ENCODE data around the gene SULT1A2. TPM values are rescaled to one million over a fixed set of nuclear protein-coding genes. Genes with fewer than 3 reads are reported as not detected.

The SULT1A2 gene
- total RNA-seq, 1 experiment from 2014 or later, result 0.43 TPM

GRCh38 chr16:28558456-28558855 lies 38.4 kb downstream of the SULT1A2 start:
- Histone ChIP-seq H3K4me3 (ENCODE audit: low read depth, low read length) (no peak overlapping the region), H3K27me3 (replicated peaks; ENCODE audit: control insufficient read depth, insufficient read depth, low read length) (no peaks in the 10 kb centered on the region), H3K36me3 (ENCODE audit: control insufficient read depth, insufficient read depth, low read length) (no peaks in the 10 kb centered on the region; the same call in 1 of the 2 replicates), H3K9me3 (no peaks in the 10 kb centered on the region), H3K4me1 (peaks cover 15% of the 10 kb centered on the region)
- no peaks in the 10 kb centered on the region for H3K9me3 Mint-ChIP-seq (ENCODE audit: unreplicated experiment)
- H3K4me3 Mint-ChIP-seq (ENCODE audit: unreplicated experiment), result no peak overlapping the region
- no peak overlapping the region for H3K27ac Mint-ChIP-seq (ENCODE audit: unreplicated experiment)
- POLR2A ChIA-PET, result no interaction called here
- no peaks in the 10 kb centered on the region for H3K27me3 Mint-ChIP-seq (ENCODE audit: insufficient read depth, unreplicated experiment)
- BruUV-seq (replicated peaks), result no TSS peak
- CTCF ChIA-PET, result no interaction called here
- intact Hi-C loops (cut with micrococcal nuclease; ENCODE audit: unreplicated experiment), result no loop called here
- H3K4me1 Mint-ChIP-seq (ENCODE audit: low read depth, unreplicated experiment), result peaks cover 8% of the 10 kb centered on the region
- peaks cover 17% of the 10 kb centered on the region for H3K36me3 Mint-ChIP-seq (ENCODE audit: insufficient read depth, unreplicated experiment)
- no peak for DNase-seq
- TF ChIP-seq CTCF (IDR thresholded peaks at IDR 0.05; ENCODE audit: insufficient read depth in 1 of 2, low read depth in 1 of 2, low read length in 1 of 2, severe bottlenecking in 1 of 2, unreplicated experiment in 1 of 2), result no peak

GRCh38 chr16:28556914-28557320 lies 39.9 kb downstream of the SULT1A2 start:
- Histone ChIP-seq H3K27me3 (replicated peaks; ENCODE audit: control insufficient read depth, insufficient read depth, low read length) (no peaks in the 10 kb centered on the region), H3K36me3 (ENCODE audit: control insufficient read depth, insufficient read depth, low read length) (no peaks in the 10 kb centered on the region; the same call in 1 of the 2 replicates), H3K4me3 (ENCODE audit: low read depth, low read length) (no peak overlapping the region), H3K9me3 (no peaks in the 10 kb centered on the region), H3K4me1 (peaks cover 10% of the 10 kb centered on the region)
- no TSS peak for BruUV-seq (replicated peaks)
- H3K4me1 Mint-ChIP-seq (ENCODE audit: low read depth, unreplicated experiment), result peaks cover 8% of the 10 kb centered on the region
- ChIA-PET CTCF (no interaction called here), POLR2A (no interaction called here)
- H3K27ac Mint-ChIP-seq (ENCODE audit: unreplicated experiment), result no peak overlapping the region
- H3K9me3 Mint-ChIP-seq (ENCODE audit: unreplicated experiment), result no peaks in the 10 kb centered on the region
- H3K4me3 Mint-ChIP-seq (ENCODE audit: unreplicated experiment), result no peak overlapping the region
- no peak for TF ChIP-seq CTCF (IDR thresholded peaks at IDR 0.05; ENCODE audit: insufficient read depth in 1 of 2, low read depth in 1 of 2, low read length in 1 of 2, severe bottlenecking in 1 of 2, unreplicated experiment in 1 of 2)
- intact Hi-C loops (cut with micrococcal nuclease; ENCODE audit: unreplicated experiment), result no loop called here
- no peaks in the 10 kb centered on the region for H3K27me3 Mint-ChIP-seq (ENCODE audit: insufficient read depth, unreplicated experiment)
- no peak for DNase-seq
- peaks cover 17% of the 10 kb centered on the region for H3K36me3 Mint-ChIP-seq (ENCODE audit: insufficient read depth, unreplicated experiment)

GRCh38 chr16:28555561-28555960 lies 41.3 kb downstream of the SULT1A2 start:
- no peak for TF ChIP-seq CTCF (IDR thresholded peaks at IDR 0.05; ENCODE audit: insufficient read depth in 1 of 2, low read depth in 1 of 2, low read length in 1 of 2, severe bottlenecking in 1 of 2, unreplicated experiment in 1 of 2)
- H3K27me3 ChIP-seq (replicated peaks; ENCODE audit: control insufficient read depth, insufficient read depth, low read length), result no peaks in the 10 kb centered on the region
- Mint-ChIP-seq H3K36me3 (ENCODE audit: insufficient read depth, unreplicated experiment) (peaks cover 17% of the 10 kb centered on the region), H3K27ac (ENCODE audit: unreplicated experiment) (no peak overlapping the region), H3K9me3 (ENCODE audit: unreplicated experiment) (no peaks in the 10 kb centered on the region), H3K27me3 (ENCODE audit: insufficient read depth, unreplicated experiment) (no peaks in the 10 kb centered on the region), H3K4me1 (ENCODE audit: low read depth, unreplicated experiment) (peaks cover 8% of the 10 kb centered on the region), H3K4me3 (ENCODE audit: unreplicated experiment) (no peak overlapping the region)
- no peaks in the 10 kb centered on the region for H3K4me1 ChIP-seq
- intact Hi-C loops (cut with micrococcal nuclease; ENCODE audit: unreplicated experiment), result no loop called here
- DNase-seq, result no peak
- BruUV-seq (replicated peaks), result no TSS peak
- H3K9me3 ChIP-seq, result no peaks in the 10 kb centered on the region
- H3K4me3 ChIP-seq (ENCODE audit: low read depth, low read length), result no peak overlapping the region
- H3K36me3 ChIP-seq (ENCODE audit: control insufficient read depth, insufficient read depth, low read length), result no peaks in the 10 kb centered on the region; the same call in 1 of the 2 replicates
- POLR2A ChIA-PET, result no interaction called here
- CTCF ChIA-PET, result no interaction called here
